ENCODE data around the gene TOM1.

The TOM1 gene

DNA sequence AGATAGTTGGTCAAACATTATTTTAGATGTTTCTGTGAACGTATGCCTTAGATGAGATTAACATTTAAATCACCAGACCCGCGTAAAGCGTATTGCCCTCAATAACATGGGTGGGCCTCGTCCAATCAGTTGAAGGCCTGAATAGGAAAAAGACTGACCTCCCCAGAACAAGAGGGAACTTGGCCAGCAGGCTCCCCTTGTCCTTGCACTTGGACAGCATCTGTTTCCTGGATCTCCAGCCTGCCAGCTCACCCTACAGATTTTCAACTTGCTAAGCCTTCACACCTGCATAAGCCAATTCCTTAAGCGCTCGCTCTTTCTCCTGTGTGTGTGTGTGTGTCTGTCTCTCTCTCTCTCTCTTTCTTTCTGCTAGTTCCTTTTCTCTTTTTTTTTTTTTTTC, 8.2 kb downstream of the TOM1 start:
- DNase-seq: no peak

DNA sequence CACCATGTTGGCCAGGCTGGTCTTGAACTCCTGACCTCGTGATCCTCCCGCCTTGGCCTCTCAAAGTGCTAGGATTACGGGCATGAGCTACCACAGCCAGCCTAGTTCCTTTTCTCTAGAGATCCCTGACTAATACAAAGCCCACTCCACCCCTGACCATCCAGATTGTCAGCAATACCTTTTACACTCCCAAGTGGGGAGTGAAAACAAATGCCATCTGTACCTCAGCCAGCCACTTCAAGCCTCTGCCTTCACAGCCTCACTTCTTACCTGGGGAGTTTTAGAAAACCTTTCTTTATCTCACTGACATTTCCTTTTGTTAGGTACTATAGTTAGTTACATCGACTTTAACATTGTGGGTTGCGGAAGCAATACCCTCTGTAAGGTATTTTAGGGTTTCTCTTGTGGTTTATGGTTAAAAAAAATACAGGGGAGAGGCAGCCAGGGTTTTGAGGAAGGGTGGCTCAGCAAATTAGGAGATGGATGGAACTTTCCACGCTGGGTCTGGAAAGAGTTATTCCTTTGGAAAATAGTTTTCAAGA, 8.9 kb downstream of the TOM1 start:
- no peak for DNase-seq

- DNase-seq: no peak
Measured at GRCh38 chr22:35310556-35311550, 11.2 kb downstream of the TOM1 start.

- no peak for DNase-seq
Measured at GRCh38 chr22:35311551-35311999, 11.9 kb downstream of the TOM1 start.

- DNase-seq: peak; percentile 67
Measured at GRCh38 chr22:35312198-35313059, 12.7 kb downstream of the TOM1 start.

DNA sequence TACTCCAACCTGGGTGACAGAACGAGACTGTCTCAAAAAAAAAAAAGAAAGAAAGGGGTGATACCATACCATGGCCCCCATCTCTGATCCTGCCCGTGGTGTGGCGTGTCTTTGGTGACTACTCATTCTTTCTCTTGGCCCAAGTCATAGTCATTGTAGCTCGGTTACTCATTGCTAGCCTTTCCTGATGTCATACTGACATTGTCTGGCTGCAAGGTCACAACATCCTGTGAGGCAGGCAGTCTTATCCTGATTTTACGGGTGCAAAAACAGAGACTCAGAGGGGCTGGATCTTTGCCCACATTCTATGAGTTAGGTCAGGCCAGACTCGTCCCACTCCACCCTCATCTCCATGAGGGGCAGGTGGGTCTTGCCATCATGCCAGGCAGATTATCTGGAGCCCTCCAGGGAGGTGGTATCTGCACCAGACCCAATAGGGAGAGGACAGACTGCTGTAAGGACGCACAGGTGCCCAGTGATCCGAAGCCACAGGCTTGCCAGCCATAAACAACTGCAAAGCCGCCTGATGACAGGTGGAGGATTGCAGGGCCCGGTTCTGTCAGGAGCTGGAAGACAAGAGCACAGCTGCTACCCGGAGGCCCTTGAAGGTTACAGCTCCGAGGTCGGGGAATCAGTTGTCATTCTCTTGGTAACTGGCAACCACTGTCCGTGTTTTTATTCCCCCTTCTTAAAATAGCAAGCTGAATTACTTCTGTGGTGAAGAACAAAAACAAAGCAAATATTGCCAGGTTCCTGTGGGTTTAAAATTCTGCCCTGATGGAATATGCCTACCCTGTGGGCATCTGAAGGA, 13.8 kb downstream of the TOM1 start:
- peak; percentile 75 for DNase-seq

- peak; percentile 47 for DNase-seq
Measured at GRCh38 chr22:35314161-35314942, 14.7 kb downstream of the TOM1 start.

DNA sequence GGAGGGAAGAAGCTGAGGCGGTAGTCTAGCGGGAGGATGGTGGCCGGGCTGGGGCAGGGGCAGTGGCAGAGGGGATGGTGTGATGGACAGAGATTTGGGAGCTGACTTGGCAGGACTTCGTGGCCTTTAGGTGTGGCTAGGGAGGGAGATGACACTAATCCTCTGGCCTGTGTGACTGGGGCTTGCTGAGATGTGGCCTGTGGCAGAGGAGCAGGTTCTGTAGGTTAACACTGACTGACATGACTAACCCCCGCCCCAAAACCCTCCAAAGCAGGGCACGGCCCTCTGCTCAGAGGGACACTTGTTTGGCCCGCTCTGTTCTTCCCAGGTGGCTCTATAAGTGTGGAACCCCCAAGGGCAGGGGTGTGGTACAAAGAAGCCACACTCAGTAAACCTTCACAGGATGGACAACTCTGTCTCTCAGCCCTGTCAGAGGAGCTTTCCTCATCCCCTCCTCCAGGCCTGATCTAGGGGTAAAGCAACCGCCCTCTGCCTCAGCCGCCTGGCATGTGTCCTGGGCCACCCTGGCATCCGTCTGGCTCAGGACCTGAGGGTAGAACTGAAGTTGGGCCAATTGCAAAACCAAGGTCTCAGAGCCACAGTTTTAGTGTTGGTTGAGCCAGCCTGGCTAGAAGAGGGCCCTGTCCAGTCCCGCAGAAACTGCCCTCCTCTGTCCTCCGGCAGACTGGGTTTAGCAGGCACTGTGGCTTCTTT, 15.6 kb downstream of the TOM1 start:
- no peak for DNase-seq

DNA sequence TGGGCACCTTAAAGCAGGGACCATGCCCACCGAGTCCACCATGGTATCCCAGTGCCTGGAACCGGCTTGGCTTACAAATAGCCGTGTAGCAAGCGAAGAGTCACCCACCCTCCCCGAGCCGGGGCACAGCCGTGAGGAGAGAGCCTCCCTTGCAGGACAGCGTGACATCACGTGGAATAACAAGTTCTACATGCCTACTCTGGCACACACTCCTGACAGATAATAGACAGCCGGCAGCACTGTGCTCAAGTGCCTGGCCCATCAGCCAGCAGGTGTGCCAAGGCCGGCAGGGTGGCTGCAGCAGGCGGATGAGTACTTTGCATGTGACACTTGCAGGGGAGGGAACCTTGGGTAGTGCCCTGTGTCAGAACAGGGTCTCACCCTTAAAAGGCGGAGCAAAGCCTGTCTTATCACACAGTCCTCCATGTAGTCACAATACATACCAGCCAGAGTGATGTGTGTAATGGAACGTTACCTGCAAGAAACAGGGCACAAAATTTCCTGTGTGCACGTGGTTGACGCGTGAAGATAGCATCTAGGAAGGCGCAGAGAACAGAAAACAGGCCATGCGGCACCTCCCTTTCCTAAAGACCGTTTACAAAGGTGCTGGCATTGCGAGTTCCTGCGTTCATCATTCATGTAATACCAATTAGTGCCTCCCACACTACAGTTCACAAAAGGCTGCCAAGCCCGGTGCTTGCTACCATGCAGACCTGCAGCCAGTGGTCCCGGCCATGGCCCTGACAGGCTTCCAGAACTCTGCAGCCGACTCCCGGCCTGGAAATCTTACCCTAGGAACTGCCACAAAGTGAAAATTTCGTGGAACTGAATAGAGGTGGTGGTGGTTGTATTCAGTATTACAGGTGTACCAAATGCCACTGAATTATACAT, 16.4 kb downstream of the TOM1 start:
- peak; percentile 79 for DNase-seq

GRCh38 chr22:35316751-35317150, 17.1 kb downstream of the TOM1 start:
- DNase-seq: no peak

DNA sequence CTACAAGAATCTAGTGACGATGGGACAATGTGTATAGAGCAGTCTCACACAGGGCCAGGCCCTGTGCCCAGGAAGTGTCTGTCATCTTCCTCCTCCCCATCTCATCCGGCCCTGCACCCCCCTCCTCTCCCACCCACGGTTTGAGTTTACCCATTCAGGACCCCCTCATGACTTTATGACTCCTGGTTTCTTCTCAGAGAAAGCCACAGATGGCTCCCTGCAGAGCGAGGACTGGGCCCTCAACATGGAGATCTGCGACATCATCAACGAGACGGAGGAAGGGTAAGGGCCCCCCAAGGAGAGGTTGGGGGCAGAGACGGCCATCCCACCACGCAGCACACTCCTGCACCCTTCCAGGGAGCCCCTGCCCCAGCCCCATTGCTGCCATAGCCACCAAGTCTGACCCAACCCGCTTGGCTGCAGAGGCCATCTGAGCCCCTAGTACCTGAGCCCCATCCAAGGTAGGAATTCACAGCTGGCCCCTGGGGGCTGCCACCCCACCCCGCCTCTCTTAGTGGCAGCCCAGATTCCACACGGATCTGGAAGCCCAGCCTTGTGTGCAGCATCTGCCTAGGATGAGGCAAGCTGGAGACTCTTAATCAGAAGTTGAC, 18.1 kb downstream of the TOM1 start:
- no peak for DNase-seq

- DNase-seq: no peak
Measured at GRCh38 chr22:35318346-35319215, 18.9 kb downstream of the TOM1 start.

DNA sequence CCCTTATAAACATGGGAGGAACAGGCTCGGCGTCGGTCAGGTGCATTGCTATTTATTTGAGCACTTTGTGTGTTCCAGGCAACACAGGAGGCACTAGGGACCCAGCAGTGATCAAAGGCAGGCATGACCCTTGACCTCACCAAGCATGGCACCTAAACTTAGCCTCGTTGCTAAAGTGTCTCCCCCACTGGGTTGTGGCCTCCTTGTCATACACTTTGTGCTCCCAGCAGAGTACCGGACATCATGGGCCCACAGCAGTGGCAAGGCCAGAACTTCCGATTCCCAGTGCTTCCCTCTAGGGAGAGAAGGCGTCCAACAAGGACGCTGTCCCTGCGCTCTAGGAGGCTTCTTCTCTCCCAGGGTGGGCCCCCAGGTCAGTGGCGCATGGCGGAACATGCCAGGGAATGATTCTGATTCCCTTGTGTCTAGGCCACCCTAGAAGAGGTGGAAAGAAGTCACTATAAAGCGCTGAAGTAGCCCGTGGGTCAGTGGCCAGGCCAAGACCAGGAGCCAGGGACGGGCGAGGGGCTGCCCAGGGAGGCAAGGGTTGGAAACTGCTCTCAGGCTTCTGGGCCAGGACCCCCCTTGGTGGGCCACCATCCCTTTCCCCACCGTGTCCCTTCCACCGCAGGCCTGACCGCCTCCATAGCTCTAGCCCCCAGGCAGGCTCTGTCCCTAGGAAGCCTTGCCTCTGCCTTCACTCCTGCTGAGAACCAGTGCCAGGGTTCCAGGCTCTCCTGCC, 19.7 kb downstream of the TOM1 start:
- DNase-seq: no peak

- DNase-seq: no peak
Measured at GRCh38 chr22:35322126-35322525, 22.4 kb downstream of the TOM1 start.

- no peak for DNase-seq
Measured at GRCh38 chr22:35322893-35323292, 23.2 kb downstream of the TOM1 start.

DNA sequence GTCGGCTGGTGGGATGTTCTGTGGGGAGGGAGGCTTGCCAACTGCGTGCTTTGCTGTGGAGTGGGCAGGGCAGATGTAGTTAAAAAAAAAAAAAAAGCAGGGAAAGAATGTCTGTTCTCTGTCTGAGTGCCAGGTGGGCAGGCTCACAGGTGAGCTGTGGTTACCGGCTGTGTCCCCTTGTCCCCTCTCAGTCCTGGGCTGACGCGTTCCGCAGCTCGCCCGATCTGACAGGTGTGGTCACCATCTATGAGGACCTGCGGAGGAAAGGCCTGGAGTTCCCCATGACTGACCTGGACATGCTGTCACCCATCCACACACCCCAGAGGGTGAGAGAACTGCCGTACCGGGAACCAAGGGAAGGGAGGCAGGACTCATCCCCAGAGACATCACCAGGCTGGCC, 23.6 kb downstream of the TOM1 start:
- no peak for DNase-seq

DNA sequence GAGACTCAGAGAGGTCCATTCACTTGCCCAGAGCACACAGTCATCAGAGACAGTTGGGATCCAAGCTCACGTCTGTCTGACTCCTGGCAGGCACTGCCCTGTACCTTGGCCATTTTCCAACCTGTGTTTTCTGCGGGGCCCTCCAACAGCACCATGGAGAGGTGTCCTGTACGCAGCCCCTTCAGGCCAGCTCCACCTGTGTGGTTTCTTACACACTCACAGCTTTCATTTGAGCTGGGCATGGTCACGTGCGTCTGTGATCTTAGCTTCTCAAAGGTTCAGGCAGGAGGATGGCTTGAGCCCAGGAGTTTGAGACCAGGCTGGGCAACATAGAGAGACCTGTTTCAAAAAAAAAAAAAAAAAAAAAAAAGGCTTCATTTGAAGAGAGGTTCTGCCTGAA, 24.4 kb downstream of the TOM1 start:
- no peak for DNase-seq

GRCh38 chr22:35324762-35325161, 25.1 kb downstream of the TOM1 start:
- no peak for DNase-seq

All from SHP77 treated with DMSO at 0.1 percent for 48 hours (cell line).